Activated T-helper 9 cell treated with anti-CD3 and anti-CD28 coated beads, Interleukin-2, amount 50 U/mL, for 16 hours (primary cell): ENCODE results near the gene TRPM3.

Experiments
- DNase-seq: peaks from one replicate; pipeline ENCODE4 v3.0.0-alpha.2; 2020; ENCODE audit warnings: low read depth

Gene TRPM3

DNA sequence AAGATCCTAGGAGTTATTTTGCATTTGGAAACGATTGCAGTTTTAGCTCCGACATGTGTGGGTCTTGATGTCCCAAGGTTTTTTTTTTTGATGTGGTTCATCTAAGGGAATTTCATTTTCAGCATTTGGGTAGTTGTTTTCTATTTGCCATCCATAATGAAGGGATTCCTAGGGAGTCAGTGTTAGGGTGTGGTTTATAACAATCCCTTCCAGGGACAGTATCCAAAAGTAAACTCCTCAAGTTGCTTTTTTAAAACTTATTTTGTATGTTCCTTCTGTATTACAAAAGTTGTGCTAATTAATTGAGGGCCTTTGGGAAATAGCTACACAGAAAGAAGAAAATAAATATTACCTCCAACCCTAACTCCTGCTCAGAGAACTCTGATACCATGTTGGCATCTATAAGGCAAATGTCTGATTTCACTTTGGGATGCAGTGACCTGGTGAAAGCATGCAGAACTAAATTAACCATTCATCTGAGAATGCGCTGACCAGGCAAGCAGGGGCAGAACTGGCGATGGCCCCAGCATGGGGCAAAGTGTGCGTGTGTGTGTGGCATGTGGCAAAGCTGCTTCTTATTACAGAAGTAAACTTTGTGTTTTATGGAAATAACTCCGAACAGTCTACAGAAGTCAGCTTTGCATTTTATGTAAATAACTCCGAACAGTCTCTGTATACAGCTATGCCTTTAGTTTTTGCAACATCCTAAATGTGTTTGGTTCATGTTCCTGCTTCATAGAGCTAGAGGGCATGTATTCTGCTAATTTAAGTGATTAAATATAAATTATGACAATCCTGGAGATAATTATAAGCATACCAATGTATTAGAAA, 237.2 kb downstream of the TRPM3 start:
- DNase-seq = no peak

DNA sequence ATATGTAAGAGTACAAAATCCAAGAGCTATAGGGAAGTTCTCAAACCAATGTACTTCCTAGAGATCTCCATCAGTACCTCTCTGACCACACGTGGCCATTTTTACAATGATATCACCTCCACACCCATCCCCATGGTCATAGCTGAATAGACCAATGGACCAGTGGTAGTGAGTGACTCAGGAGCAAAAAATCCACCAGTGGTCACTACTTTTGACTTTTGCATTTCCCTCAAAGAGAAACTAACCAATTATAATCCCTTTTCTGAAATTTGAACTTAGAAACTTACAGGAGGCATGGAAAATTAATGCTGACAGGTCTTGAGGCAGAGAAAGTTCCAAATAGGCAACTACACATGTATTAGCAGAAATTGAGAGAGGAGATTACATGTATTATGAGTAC, 238.4 kb downstream of the TRPM3 start:
- DNase-seq = no peak

DNA sequence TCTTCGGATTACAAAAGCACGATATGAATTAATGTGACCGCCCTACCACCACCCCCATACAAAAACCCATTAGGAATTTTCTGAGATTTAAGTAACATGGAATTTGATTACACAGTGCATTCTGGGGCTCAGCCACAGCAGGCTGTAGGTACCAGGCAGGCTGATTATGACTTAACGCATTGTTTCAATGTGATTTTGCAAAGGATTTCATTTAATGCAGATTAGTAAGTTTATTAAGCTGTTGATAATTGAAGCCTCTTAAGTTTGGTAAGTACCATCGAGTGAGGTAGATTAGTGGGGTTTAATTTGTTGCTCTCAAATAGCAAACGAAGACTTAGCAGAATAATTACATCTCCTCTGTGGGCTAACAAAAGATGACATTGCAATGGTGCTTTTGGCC, 240.1 kb downstream of the TRPM3 start:
- no peak for DNase-seq

DNA sequence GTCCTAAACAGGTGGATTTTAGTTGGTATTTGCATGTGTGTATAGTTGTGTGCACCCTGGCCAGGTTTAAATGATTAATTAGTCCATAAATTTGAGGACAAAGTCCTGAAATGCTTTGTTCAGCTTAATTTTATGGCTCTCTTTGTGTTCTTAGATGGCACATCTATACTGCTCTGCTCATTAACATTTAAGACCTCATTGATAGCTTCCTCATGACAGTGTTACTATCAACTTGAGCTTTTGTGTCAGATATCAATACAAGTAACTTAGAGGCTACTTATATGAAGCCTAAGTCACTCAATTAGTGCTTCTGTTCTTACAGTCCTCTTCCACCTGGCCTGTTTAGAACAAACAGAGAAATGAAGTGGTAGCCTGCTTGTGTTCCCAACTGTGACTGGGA, 240.9 kb downstream of the TRPM3 start:
- DNase-seq = no peak

DNA sequence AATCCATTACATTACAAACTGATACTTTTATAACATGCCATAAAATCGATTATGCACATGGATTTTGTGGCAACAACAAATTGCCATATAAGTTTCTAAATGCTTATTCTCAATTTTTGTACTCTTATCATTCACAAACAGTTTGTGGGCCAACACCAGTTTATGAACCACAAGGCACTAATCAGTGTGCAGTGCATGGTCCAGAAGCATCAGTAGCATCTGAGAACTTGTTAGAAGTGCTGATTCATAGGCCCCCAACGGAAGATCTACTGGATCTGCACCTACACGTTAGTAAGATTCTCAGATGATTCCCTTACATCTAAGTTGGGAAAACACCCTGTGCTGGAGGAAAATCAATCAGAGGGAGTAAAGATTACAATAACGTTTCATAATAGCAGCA, 242.8 kb downstream of the TRPM3 start:
- no peak for DNase-seq

DNA sequence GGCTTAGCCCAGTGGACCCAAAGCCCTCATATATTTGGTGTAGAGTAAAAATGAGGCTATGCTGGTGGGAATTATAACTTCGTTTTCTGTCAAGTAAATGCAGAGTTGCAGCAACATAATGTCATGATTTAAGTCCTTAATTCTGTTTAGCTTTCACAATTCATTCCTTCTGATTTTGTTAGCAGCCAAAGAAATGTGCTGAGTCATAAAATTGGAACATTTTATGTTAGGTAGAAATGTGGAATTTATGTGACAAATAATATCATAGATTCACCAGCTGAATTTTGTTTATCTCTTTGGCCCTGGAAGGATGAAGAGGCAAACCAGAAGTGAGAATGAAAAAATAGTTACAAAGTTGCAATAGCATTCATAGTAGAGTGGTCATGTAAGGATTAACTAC, 247.0 kb downstream of the TRPM3 start:
- DNase-seq = no peak

DNA sequence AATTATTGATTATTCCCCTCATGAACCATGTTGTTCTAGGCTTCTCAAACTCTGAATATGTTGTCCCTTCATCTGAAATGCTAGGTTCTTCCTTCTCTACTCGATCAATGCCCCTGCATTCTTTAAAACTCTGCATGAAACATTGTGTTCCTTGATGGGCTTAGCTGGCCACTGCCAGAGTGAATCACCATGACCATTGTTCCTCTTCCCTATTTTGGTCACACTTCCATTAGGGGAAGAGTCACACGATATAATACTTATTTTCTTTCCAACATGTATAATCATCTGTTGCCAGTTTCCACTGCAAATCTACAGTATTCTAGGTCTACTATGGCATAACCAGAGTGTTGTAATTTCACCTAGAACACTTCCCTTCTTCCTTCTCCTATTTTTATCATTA, 247.9 kb downstream of the TRPM3 start:
- no peak for DNase-seq

DNA sequence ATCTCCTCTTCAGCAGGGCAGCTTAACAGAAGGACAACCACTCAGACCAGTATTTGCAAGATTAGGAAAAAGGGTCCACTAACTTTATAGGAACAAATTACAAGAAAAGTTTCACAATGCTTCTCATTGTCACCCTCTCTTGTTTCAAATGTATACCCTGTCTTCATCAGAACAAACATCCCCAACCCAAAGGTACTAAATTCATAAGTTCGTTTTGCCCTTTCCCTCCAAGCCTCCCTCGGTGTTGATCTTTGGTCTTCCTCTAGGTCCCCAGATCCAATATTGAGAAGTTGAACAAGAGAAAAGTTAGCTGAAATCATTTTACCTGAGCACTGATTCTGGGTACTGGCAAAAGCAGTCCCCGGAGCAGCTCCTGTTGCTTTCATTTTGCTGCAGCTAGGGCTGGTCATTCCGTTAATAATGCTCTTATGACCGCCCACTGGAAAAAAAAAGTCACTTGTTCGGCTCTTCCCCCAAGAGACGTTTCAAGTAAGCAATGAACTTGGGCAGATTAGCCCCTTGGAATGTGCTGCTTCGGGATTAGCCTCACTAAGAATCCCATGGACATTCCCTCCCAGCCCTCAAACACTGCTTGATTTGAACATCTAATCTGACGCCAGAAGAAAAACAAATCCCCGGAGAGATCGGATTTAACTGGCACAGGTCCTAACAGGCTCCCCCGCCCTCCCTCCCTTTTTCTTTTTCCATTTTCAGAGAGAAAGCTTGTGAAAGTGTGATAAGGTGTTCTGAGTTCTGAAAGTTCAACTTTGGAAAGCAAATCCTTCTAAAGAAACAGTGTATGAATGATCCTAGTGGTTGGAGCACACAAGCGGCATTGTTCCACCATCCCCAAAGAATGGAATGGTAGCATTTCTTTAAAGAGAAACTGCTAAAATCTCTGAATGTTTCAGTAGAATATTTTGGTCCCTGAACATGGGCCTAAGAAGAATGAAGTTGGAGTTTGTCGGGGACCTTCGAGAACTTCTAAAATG, 252.5 kb downstream of the TRPM3 start:
- no peak for DNase-seq

DNA sequence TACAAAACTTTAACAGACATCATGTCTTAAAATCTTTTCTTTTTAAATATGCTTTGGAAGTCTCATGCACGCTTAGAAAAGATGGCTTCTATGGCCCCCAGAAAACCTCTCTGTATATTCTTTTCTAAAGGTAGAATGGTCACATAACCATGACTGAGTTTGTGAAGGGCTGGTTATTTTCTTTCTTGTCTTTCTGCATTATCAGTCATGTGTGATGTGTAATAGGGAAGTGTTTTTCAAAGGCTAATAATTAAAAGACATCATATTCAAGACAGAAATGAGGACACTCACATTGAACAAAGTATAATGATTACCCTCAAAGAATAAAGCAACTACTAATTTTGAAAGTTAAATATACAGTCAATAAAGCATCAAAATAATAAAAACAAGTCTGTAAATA, 253.4 kb downstream of the TRPM3 start:
- no peak for DNase-seq

DNA sequence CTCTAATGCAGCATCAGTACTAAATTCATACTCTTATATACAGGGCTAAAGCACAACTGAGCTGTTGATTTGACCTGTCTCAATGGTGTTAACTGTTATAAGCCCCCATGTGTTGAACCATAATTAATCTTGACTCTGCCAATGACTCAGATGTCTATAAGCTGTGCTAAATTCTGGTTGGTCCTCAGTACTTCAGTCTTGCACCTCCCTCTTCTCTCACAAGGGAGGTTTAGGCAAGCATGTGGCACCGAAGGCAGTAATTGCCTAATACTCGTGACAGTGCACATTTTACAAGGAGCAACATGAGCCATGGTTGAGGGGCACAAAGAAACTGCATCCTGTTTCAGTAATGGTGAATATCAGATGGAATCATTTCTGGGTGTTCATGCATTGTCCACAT, 255.9 kb downstream of the TRPM3 start:
- no peak for DNase-seq

DNA sequence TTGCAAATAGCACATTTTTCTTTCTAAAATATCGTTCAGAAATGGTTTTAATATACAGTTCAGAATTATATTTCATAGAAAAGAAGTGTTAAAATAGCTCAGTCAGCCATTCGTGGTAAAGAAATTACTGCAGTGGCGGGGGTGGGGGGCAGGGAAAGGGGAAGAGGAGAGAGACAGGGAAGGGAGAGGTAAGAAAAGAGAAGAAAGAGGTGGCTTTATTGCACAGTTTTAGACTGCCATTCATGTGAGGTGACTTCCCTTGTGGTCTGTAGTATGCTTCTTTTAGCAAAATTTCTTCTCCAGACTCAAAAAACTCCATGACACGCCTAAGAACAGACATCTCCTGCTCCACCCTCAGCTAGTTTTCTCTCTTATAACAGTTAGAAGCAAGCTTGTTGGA, 259.6 kb downstream of the TRPM3 start:
- DNase-seq = no peak

DNA sequence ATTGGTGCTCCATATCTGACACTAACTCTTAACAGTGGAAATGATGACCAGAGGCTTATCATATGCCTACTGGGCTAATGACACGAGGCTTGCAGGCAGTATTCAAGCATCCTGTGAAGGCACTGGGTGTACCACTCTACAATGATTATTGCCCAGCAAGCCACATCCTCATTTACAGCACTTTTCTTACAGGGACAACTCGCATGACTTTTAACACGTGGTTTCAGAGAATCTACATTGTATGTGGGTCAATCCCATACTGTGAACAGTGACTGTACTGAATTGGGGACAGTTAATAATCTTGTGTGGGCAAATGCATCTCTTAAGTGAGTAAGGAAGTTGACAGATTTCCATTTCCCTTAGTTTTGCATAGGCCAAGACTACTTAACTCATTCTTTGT, 260.0 kb downstream of the TRPM3 start:
- no peak for DNase-seq

DNA sequence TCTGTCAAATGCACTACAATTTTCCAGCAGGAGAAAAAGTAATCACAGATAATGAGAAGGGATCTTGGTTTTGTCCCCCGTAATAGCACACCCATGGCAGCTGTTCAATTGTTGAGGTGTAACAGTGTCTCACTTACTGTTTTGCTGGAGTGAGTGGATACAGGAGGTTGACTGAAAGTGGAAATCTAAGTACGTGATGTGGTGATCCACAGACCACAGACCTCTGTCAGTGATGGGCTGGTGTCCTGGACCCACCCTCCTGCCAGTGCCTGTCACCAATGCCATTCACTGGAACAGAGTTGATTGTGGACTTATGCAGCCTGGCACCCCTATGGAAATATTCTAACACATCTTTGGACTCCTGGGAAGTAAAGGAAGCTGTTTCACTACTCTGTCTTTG, 261.7 kb downstream of the TRPM3 start:
- DNase-seq = no peak

DNA sequence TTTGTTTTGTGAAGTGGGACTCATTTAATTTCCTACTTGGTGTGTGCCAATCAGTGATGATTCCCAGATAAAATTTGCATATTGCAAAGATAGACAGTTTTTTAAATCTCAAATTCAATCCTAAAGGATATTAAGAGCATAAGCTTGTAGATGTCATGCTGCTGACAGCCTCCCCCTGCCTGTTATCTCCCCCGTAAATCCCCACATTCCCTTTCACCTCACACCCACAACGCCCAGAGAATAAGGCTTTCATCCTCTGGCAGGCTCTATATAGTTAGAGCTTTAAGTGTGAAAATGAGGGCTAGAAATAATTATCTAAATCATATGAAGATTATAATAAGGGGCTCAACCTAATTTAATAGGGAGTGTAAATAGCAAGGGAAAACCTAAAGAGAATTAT, 265.0 kb downstream of the TRPM3 start:
- no peak for DNase-seq

DNA sequence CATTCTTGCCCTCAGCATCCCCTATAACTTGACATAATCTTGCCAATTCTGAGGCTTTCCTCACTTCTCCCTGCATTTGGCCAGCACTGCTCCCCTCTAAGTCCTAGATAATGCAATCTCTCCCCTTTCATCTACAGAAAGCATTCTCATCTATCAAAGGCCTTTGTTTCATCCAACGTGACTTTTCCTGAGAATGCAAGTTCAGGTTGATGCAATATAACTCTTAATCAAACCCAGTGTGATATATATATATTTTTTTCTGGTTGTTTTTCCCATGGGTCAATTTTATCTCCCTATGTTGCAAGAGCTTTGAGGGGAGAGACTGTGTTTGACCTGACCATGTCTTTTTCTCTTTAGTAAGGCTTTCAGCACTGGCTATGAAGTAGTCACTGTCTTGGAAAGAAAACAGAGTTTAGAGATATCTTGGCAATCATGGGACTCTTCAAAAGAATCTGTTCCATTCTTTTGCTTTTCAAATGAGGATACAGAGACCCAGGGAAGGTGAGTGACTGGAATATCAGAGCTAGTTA, 268.6 kb downstream of the TRPM3 start:
- DNase-seq = no peak

DNA sequence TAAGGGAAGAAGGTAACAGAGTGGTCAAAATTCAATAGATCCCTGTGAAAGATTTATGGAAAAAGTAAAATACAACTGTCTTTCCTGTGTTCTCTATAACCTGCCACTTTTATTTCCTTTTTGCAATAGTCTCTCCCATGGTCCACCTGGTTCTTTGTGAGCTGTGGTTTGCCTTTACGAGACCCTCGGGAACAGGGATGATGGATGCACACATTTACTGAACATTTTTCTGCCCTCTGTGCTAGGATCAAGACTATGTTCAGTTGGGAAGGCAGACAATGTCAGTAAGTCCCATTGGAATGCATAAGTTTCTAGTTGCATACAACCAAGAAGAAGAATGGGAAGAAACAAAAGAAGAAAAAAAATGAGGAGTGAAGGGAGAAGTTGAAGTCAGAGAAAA, 281.2 kb downstream of the TRPM3 start:
- no peak for DNase-seq

DNA sequence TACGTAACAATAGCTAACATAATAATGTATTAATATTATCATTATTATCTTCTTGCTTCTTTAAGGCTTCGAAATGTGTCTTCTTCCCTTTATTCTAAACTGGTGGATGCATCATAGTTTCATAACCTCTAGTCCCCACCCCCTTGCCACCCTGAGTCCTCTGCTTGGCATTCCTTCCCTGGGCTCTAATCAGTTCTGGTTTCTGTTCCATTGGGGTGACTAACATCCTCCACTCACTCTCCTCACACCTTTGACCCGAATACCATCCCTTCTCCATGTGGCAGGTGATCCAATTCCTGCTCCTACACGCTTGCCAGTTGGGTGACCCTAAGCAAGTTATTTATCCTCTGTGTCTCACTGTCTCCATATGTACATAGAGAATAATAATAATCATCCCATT, 286.1 kb downstream of the TRPM3 start:
- no peak for DNase-seq

DNA sequence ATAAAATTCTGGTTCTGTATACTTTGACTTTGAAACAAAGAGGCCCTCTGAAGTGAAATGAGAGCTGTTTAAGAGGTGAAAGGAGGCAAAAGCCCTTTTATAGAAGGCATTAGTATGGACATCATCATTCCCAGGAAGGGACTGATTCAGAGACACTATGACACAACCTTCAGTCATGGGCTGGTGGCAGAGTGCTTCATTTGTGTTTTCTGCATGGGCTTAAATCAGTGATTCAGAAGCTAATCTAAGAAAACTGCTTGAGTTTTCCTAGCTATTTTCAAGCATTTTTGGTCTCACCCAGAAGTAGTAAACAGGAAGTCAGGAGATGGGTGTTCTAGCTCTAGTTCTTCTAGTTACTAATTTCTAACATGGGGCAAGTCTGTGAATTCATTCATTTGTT, 288.9 kb downstream of the TRPM3 start:
- no peak for DNase-seq

DNA sequence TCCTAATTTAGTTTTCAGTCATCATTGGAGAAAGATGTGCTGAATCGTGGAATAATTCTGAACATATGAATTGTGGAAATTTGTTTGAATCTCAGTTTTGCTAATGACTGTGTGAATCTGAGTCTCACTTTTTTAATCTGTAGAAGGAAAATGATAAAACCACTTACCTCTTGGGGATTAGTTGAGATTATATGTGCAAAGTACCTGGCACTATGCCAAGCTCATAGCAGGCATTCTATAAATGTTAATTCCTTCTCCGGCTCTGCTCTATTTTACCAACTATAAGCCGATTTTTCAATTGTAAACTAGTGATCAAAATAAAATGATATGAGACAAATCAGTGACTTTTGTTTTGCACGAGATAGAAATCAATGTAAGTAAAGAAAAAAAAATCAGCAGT, 290.8 kb downstream of the TRPM3 start:
- DNase-seq = no peak

DNA sequence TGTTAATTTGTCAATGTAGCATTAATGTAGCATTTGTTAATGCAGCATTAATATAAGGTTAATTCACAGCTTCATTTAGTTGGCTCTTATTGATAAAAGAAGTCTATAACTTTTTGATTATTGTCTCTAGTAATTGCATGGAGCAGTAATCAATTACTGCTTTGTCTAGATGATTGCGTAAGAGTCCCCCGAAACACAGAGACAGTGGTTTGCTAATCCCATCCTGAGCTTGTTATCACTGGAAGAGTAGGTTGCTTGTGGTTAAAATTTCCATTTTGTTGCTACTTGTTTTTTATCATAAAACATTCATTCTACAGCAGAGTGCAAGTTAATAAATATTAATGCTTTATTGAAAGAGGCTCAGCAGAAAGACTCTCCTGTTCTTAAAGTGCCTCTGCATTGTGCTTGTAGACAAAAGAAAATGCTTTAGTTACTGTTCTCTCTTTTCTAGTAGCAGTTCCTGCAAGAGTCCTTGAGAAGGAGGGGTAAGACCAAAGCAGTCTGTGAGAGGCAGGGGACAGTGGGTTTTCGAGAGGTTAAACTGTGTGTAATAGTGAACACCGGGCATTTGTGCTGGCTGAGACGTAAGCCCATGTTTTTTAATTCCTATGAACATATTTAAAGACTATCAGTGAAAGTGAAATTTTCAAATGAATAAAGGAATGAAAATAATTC, 291.7 kb downstream of the TRPM3 start:
- DNase-seq = no peak

DNA sequence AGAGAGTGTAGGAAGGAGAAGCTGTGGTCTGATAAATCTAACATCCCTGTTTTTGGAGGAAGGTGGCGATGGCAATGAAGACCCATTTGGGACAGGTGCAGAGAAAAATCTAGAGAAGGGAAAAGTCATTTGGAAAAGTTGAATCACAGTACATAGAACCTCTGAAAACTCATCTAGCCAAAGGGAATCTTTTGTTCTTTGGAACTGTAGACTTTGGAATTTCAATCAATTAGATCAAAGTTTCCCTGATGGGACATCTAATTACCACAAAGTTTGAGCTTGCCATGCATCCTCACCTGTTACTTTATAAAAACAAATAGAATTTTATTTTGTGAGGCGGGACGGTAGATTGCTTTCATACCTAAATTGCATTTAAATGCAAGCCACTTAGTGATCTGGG, 294.9 kb downstream of the TRPM3 start:
- DNase-seq = no peak

DNA sequence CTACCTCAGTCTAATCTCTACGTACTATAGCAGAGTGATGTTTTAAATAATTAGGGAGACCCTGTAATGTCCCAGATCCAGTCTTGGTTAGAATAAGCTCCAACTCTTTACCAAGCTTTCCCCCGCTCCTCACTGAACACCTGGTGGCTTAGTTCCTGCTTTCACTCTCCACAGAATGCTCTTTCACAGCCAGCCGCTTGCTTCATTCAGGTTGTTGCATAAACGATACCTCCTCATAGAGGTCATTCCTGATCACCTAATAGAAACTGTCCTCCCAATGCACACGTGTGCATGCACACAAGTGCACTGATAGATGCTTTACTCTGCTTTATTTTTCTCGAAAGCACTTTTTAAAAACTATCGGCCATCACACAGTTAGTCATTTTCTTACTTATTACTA, 298.1 kb downstream of the TRPM3 start:
- DNase-seq = no peak
